HG03159 (cell line): Measurements from ENCODE around the gene PIGK.

ENCODE experiments used
- ATAC-seq: cut with Tn5 transposase; IDR thresholded peaks from one replicate; pipeline ENCODE4 v1.9.1; 2021; ENCODE audit warnings: mild to moderate bottlenecking, moderate library complexity; ENCODE audit not compliant: unreplicated experiment

Gene PIGK

GRCh38 chr1:77040826-77041225, 178.4 kb downstream of the PIGK start:
- ATAC-seq = no peak

GRCh38 chr1:77039739-77040138, 179.5 kb downstream of the PIGK start:
- no peak for ATAC-seq

- no peak for ATAC-seq
Observed at GRCh38 chr1:77039111-77039510, 180.1 kb downstream of the PIGK start.
